HG03460 (cell line): ENCODE results near the gene NUAK1.

ENCODE experiments used
- ATAC-seq: cut with Tn5 transposase; IDR thresholded peaks from one replicate; pipeline ENCODE4 v1.9.1; 2021; ENCODE audit not compliant: unreplicated experiment

The NUAK1 gene

DNA sequence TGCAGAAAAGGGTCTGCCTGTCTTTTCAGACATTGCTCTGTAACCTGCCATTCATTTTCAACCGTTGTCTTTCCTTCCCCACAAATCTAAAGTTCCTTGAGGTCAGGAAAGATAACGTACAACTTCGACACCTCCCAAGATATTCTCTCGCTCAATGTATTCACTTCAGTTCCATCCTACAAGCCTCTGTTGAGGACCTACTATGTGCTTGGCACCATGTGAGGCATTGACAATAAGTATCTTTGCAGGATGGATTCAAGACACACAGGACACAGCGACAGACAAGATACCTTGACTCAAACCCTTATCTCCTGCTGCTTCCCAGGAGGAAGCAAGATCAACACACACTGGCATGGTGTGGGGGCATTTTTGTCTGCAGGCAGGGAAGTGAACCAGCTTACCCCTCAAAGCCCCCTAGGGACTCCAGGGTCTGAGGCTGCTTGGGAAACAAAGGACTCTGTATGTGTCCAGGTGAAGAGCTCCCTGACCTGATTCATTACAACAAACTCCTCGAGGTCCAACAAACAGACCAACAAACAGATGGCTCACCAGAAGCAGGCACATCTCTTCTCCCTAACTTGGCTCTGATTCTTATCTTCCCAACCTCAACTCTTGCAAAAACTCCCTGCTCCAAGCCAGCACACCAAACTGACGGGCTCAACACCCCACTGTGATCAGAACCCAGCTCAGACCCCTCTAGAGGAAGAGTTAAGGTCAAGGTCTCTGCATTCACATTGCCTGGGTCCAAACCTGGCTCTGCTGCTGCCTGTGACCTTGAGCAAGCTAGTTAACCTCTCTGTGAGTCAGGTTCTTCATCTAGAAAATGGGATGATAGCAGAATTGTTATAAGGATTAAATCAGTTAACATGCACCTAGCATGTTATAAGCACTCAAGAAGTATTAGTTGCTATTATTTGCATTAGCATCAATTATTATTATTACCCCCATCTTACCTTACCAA, 6.3 kb downstream of the NUAK1 start:
- ATAC-seq: no peak

DNA sequence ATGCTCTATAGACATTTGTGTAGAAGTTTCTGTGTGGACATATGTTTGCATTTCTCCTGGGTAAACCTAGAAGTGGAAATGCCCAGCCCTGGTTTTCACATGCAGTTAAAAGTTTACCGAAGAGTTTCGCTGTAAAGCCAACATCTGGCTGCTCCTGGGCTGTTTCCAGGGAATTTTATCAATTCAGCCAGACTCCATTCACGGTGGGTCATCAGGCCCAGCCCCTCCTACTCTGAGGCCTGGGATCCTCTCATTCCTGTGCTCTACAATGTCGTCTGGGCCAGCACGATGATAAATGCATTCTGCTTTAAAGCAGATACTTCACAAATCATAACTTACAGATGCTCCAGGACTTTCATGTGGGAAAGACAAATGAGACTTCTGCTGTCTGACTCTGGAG, 7.1 kb downstream of the NUAK1 start:
- no peak for ATAC-seq

DNA sequence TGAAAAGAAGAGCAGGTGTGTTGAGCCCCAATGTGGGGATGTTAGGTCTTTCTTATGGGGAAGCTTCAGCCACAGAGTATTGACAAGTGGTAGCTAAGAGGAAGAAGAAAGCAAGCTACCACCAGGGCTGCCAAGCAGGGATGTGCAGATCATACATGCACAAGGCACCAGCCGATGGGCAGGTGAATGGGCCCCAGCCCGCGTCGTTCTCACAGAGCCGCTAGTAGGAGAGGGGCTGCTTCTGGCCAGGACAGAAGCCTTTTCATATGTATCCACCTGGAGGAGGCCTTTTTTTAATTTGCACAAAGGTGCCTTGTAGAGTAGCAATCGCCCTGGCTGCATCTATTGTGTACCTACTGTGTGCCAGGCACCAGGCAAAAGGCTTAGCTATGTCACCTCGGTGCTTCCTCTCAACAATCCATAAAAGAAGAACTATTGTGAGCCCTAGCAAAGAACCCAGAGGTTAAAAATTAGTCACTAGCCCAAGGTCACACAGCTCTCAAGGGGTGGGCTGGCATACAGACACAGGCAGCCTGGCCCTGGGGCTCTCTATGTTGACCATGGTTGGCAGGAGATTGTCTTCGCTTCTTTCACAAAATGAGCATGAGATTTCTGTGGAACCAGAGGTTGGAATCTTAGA, 8.2 kb downstream of the NUAK1 start:
- ATAC-seq: no peak

DNA sequence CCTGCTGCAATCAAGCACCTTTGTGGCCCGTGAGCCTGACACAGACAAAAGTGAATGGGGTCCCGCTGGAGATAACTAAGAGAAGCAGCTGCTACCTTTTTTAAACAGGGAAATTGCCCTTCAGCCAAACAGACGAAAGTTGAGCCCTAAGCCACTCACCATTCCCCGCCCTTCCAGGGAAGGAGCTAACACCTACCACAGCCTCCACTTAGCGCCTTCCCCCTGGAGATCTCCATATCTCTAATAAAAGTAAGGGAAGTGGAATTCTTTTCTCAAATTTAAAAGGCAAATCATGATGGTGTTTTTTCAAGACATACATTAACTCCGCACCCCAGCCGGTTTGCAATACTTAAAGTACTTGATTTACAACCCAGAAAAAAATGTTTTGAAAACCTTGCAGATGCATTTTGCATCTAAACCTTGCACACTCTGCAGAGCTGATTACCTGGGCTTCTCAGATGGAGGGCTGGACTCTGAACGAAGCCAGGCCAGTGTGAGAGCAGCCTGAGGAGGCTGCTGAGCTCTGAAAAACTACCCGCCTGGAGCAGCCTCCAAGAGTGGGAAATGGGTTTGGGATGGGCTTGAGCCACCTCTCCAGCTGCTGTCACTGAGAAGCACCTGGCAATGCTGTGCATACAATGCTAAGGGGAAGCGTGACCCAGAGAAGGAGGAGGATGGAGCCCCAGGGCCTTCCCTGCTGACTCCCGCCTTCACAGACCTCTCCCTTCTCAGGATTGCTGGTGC, 10.0 kb downstream of the NUAK1 start:
- ATAC-seq: no peak

DNA sequence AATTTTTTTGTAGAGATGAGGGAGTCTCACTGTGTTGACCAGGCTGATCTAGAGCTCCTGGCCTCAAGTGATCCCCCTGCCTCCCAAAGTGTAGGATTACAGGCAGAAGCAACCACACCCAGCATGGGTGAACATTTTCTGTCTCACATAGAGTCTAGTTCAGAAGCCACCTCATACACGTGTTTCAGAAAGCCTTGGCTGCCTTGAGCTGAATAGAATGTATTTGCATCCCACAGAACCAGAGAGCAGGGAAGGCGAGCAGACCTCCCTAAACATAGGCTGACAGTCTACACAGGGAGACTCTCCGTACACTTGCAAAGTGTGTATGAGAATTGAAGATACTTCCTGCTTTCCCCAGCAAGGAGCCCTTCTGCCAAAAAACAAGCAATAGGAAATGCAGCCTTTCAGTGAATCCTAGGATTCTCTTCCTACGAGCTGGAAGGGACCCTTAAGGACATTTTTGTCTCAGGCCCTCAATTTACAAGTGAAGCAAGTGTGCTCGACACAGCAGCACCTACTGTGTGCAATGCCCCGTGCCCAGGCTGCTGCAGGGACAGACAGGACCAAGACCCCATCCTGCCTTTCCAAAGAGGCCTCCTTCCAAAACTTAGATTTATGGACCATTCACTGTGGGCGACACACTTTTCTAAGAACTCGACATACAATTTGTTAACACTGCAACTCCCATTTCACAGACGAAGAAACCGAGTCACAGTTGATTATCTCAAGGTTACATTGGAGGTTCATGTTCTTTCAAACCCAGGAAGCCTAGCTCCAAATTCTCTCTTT, 11.2 kb downstream of the NUAK1 start:
- ATAC-seq: no peak

DNA sequence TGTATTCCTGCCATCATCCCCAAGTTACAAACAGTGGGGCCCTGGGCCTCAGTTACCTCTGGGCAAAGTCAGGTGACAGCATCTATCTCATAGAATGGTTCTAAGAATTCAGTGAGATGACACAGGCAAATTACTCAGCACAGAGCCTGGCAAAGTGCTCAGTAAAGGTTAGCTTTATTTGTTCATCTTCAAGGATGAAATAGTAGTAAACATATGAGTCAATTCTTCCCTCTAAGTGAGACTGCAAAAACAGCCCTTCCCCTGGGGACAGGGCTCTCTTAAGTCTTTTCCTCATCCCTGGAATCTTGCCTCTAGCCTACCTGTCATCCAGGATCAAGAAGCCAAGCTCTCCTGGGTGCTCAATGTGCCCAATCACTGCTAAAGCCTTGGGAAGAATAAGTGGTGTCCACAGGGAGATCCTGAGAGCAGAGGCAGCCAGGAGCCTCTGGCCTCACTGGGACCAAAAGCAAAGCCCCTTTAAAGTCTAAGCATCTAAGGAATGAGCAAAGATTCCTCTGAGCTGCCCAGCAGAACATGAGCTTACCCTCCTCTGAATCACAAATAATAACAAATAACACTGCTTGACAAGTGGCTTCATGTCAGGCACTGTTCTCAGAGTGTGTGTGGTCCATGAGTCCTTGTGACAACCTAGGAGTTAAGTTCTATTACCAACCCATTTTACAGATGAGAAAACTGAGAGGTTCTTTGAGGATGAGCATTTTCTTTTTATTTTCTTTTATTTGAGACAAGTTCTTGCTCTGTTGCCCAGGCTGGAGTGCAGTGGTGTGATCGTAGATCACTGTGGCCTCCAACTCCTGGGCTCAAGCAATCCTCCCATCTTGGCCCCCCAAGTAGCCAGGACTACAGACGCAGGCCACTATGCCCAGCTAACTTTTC, 12.1 kb downstream of the NUAK1 start:
- no peak for ATAC-seq

DNA sequence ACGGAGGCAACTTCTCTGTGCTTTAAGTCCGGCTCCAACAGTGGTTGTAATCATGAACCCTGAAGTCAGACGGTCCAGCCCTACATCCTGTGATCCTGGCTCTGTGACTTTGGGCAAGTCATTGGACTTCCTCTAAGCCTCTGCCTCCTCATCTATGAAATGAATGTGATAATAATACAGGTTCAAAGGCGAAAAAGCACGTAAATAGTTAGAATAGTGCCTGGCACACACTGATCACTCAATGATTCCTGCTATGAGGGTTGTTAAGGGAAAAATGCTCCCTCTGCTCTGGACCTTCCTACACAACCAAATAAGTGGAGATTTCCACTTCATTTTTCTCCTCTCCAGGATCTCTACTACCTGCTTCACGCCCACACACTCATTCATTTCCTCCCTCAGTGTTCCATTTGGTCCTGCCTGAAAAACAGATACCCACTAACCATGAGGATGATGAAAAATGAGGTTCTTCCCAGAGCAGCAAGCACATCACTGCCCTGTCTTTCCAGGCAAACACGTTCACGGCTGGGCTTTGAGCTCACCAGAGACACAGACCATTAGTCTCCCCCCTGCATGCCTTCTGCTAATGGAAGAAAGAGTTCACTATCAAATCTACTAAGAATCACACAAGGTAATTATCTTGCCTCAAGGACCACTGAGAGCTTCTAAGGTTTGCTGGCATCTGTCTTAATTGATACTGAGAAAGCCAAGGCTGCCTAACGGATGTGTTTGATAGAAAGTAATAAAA, 13.2 kb downstream of the NUAK1 start:
- no peak for ATAC-seq

DNA sequence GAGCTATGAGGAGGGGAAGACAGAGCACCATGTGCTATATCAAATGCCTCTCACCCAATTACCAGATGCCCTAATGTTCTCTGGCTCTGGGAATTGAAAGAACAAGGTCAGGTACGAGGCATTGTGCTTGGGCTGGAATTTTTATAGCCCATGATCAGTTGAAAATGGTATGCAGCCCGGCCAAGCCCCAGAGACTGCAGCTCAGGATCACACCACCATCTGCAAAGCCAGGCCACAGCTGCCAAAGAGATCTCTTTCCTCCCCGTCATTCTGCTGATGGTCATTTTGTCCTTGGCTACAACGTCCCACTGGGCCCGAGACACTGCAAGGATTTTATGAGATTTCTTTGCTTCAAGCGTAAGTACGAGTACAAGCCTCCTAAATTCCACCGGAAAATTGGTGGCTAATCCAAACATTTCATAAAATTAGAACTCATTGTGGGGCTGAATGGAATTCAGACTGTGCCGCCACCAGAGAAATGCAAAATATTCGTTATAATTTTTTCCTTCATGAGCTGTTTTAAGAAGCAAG, 15.1 kb downstream of the NUAK1 start:
- no peak for ATAC-seq

DNA sequence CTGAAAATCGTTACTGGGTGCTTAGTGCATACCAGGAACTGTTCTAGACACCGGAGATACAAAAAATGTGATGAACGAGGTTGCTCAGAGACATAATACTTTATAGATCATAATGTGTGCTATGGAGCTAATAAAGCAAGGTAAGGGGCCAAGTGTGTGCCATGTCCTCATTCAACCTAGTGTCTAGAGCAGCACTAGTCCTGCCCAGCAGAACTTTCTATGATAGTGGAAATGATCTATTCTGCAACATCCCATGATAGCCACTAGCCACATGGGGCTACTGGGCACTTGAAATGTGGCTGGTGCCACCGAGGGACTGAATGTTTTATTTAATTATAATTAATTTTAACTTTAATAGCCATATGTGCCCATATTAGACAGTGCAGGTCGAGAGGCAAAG, 15.6 kb downstream of the NUAK1 start:
- no peak for ATAC-seq

DNA sequence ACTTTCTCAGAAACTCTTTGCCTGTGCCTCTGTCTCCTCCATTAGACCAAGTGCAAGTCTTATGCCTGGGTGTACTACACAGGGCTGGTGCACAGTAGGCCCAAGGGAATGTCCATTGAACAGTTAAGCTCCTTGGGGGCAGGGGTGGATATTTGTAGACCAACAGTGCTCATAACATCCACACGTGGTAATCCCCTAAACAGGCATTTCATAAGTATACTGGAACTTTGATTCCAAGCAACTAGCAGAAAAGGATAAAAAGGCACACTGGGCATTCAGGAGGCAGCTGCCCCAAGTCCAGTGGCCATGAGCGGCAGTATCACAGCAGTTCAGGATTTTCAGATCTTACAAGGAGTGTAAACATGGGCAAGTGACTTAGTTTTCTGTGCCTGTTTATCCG, 16.8 kb downstream of the NUAK1 start:
- ATAC-seq: no peak

DNA sequence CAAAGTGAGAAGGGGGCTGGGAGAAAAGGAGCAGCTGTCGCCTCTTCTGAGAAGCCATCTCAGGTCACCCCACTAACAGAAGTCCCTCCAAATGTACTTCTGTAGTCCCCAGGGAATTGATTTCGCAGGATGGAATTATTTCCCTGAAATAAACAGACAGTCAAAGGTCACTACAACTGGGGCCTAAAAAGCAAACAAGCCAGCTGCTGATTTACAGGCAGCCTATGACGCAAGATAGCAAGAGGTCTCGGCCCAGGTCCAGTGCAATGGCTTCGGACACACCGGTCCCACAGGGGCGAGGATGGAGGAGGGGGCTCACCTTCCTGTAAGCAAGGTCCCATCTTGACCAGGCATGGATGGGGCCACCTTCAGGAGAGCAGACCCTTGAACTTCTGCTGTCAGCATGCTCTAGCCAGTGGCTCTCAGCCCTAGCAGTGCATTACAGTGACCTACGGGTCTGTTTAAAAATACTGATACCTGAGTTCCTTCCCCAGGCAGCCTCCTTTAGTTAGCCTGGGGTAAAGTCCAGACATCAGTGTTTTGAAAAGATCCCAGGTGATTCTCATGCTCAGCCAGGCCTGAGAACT, 18.1 kb downstream of the NUAK1 start:
- no peak for ATAC-seq

DNA sequence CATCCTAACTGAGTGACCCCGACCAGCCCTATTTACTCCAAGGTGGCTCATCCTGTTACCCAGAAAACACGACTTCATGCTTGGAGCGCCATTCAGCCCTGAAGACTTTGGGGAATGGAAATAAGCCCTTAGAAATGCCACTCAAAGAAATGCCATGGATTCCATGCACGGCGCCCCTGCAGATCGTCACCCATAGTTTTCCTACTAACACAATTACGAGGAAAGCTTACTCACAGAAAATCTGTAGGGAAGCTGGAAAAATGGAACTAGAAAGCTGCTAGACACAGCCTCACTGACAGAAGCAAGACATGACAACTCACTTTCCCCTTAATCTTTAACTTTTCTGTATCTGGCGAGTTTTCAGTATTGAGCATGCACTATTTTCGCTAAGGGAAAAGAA, 19.5 kb downstream of the NUAK1 start:
- no peak for ATAC-seq

DNA sequence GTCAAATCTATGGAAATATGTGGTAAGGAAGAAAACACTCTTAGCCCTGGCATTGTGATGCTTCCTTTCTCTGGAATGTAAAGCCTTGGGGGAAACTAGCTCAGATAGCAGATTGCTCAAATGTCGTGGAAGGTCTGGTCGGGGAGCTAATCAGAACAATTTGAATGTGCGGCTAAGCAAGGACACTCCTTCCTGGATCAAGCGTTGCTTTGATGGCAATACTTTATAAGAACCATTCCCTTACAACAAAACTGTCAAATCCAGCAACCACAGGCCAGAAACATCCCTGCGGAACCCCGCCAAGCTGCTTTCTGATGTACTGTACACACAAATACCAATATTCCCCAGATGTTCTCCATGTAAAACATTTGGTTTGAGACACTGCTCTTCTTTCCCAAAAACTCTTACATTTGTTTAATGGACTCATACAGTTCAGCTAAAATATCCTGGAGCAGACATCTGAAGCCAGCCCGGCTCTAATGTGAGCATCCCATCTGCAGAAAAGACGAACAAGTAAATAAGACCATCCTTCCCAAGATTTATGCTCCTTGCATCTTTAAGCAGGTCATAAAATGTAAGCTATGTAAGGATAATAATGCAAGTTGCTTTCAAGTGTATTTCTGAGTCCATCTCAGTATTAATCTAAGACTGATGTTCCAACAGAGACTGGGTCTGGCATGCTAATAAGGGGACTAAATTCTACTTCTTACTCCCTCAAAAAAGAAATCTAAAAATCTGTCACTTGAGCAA, 20.2 kb downstream of the NUAK1 start:
- ATAC-seq: no peak

DNA sequence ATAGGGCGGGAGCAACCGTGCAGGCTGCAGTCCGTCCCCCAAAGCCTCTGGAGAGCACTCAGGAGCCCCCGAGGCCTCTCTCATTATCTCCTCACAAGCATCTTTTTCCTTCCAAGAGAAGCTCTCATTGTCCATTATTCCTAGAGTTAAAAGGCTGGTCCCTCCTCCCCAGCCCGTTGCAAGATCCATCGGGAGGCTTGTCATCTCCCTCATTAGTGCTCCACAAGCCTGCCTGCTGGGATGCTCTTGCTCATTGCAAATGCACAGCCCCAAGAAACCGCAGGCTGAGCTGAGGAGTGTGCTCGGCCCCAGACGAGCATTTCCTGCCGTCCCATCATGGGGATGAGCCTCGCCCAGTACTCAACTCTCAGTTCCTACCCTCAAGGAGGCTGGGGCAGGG, 23.3 kb downstream of the NUAK1 start:
- ATAC-seq: no peak

DNA sequence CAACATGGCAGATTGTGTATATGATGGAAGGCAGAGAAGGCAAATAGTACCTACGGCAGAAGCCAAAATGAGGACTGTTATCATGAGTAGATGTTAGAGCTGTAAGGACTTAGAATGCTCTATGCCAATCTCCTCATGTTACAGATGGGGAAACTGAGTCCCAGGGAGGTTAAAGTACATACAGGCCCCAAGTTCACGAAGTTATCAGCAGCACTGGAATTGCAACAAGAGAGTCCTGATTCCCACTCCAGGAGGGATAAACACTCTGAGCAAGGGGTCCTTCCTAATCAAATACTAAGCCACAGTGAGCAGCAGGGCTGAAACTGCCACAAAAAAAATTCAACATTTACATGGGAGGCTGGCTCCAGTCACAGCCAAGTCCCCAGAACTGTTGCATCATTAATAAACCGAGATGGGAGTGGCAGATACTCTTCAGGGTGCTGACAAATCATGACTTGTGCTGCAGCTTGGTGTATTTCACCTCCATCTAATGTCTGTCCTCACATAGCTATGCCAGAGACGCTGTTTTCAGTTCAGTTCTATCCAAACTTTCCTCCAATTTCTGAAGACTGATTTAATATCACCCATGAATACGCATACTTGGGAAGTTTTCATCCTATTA, 24.2 kb downstream of the NUAK1 start:
- ATAC-seq: no peak

DNA sequence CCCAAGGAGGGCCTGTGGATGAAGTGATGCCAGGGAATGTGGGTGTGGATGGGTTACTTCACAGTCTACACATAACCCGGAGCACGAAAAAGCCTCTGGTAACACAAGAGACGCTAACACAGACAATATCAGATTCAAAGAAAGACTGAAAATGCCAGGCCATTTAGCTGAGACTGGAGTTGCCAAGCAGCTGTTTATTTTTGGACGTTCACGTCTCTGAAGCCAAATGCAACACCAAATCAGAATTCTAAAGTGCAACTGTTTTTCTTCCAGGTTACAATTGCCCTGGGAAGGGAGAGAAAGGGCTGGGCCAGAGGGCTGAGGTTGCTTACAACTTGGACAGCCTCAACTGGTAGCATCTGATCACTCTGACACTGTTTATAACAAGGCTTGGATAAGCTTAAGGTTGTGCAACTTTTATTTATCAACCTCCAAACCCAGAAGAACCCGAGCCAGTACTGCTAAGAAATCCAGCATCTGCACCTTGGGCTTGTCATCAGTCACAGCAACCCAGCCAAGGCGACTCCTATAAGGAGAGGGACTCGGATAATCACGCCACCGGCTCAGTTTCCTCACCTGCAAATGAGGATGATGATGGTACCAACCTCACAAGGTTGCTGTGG, 24.8 kb downstream of the NUAK1 start:
- ATAC-seq: no peak

DNA sequence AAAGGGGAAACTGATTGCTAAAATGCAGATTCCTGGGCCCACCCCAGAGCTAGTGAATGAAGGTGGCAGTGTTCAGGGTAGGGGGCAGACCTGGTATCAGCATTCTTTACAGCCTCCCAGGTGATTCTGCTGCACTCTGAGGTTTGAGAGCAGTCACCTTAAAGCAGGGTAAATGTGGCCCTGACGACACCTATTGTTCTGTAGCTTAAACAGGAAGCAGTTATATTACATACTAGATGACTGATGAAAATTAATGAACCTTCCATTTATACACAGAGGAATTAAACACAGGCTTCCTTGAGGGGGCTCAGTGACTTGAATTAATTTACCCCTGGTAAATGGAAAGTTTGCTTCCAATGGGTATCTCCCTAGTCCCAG, 25.3 kb downstream of the NUAK1 start:
- ATAC-seq: no peak
